Astrocyte (in vitro differentiated cells and primary cell): ENCODE results near the gene JAZF1. TPM values are rescaled to one million over a fixed set of nuclear protein-coding genes. Genes with fewer than 3 reads are reported as not detected.

Experiments
- DNase-seq: peaks from one replicate; pipeline ENCODE4 v3.0.0-alpha.2; 2010; ENCODE audit warnings: low read depth
- FAIRE-seq: peaks from 2 replicates; lab custom pipeline; 2011; peaks lifted over from hg19 to GRCh38; lab: Jason Lieb, UNC
- H2AFZ ChIP-seq: 2 replicates; pipeline ENCODE4 v1.6.0; 2012; ENCODE audit warnings: low read depth, low read length, inconsistent platforms
- H3K27ac ChIP-seq: 2 replicates; pipeline ENCODE4 v1.5.1; 2011; ENCODE audit warnings: low read depth, low read length, inconsistent platforms
- H3K27me3 ChIP-seq: 2 replicates; pipeline ENCODE4 v1.6.0; 2011; ENCODE audit warnings: low read length, inconsistent platforms; ENCODE audit not compliant: insufficient read depth
- H3K36me3 ChIP-seq: 2 replicates; pipeline ENCODE4 v1.5.1; 2011; ENCODE audit warnings: low read length, inconsistent platforms; ENCODE audit not compliant: insufficient read depth
- H3K4me1 ChIP-seq: 2 replicates; pipeline ENCODE4 v1.5.1; 2011; ENCODE audit warnings: low read length, inconsistent platforms; ENCODE audit not compliant: insufficient read depth
- H3K4me2 ChIP-seq: 2 replicates; pipeline ENCODE4 v1.6.0; 2012; ENCODE audit warnings: low read length, inconsistent platforms
- H3K4me3 ChIP-seq: 2 replicates; pipeline ENCODE4 v1.5.1; 2011; ENCODE audit warnings: low read depth, mild to moderate bottlenecking, low read length, inconsistent platforms; ENCODE audit not compliant: insufficient read depth
- H3K79me2 ChIP-seq: 2 replicates; pipeline ENCODE4 v1.6.0; 2012; ENCODE audit warnings: mild to moderate bottlenecking, low read length, inconsistent platforms; ENCODE audit not compliant: insufficient read depth
- H3K9ac ChIP-seq: 2 replicates; pipeline ENCODE4 v1.6.0; 2012; ENCODE audit warnings: mild to moderate bottlenecking, low read length, inconsistent platforms
- H3K9me3 ChIP-seq: 2 replicates; pipeline ENCODE4 v1.5.1; 2012; ENCODE audit warnings: low read depth, mild to moderate bottlenecking, low read length, inconsistent platforms; ENCODE audit not compliant: insufficient read depth
- H4K20me1 ChIP-seq: 2 replicates; pipeline ENCODE4 v1.6.0; 2012; ENCODE audit warnings: low read length, inconsistent platforms; ENCODE audit not compliant: insufficient read depth
- H3K27ac Mint-ChIP-seq: one replicate; pipeline ENCODE4 v1.8.0; 2021; ENCODE audit warnings: mild to moderate bottlenecking, mixed read lengths; ENCODE audit not compliant: unreplicated experiment
- H3K27me3 Mint-ChIP-seq: one replicate; pipeline ENCODE4 v1.8.0; 2021; ENCODE audit warnings: low read depth, mixed read lengths; ENCODE audit not compliant: unreplicated experiment
- H3K36me3 Mint-ChIP-seq: one replicate; pipeline ENCODE4 v1.8.0; 2021; ENCODE audit warnings: low read depth, mixed read lengths; ENCODE audit not compliant: unreplicated experiment
- H3K4me1 Mint-ChIP-seq: one replicate; pipeline ENCODE4 v1.8.0; 2021; ENCODE audit warnings: low read depth, mixed read lengths; ENCODE audit not compliant: unreplicated experiment
- H3K4me3 Mint-ChIP-seq: one replicate; pipeline ENCODE4 v1.8.0; 2021; ENCODE audit warnings: mild to moderate bottlenecking, moderate library complexity, mixed read lengths; ENCODE audit not compliant: unreplicated experiment
- H3K9me3 Mint-ChIP-seq: one replicate; pipeline ENCODE4 v1.8.0; 2021; ENCODE audit warnings: mild to moderate bottlenecking, mixed read lengths; ENCODE audit not compliant: unreplicated experiment
- CTCF ChIP-seq: IDR thresholded peaks from 2 replicates; pipeline ENCODE4 v1.5.1; 2011; ENCODE audit warnings: low read depth, mild to moderate bottlenecking, inconsistent platforms, low read length, moderate library complexity; ENCODE audit not compliant: insufficient read depth
- EZH2 ChIP-seq: IDR thresholded peaks from 2 replicates; pipeline ENCODE4 v1.6.1; 2012; ENCODE audit warnings: mild to moderate bottlenecking, low read length, inconsistent platforms; ENCODE audit not compliant: insufficient read depth
- total RNA-seq: library from RNA; stranded (reverse); gene quantifications from 2 replicates; pipeline ENCODE4 v1.2.1, GENCODE V29; 2021

JAZF1 gene
- total RNA-seq, 1 donor from 2014 or later: 20.1 TPM

- H3K36me3 ChIP-seq: no peaks in the 10 kb centered on the region
- H3K27ac Mint-ChIP-seq: no peak overlapping the region
- H3K9ac ChIP-seq: no peak overlapping the region
- no peak for DNase-seq
- H3K9me3 Mint-ChIP-seq: no peaks in the 10 kb centered on the region
- no peaks in the 10 kb centered on the region for H3K27me3 ChIP-seq
- H3K79me2 ChIP-seq: no peaks in the 10 kb centered on the region
- no peak for FAIRE-seq
- H3K4me1 Mint-ChIP-seq: no peaks in the 10 kb centered on the region
- no peak overlapping the region for H3K27ac ChIP-seq
- no peak overlapping the region for H3K4me3 Mint-ChIP-seq
- peaks cover 2% of the 10 kb centered on the region for H3K27me3 Mint-ChIP-seq
- H3K4me1 ChIP-seq: no peaks in the 10 kb centered on the region
- no peak overlapping the region for H3K4me2 ChIP-seq
- H4K20me1 ChIP-seq: no peaks in the 10 kb centered on the region
- no peak for TF ChIP-seq CTCF
- TF ChIP-seq EZH2: no peak
- H2AFZ ChIP-seq: no peak overlapping the region
- no peaks in the 10 kb centered on the region for H3K36me3 Mint-ChIP-seq
- H3K4me3 ChIP-seq: no peak overlapping the region
- no peaks in the 10 kb centered on the region for H3K9me3 ChIP-seq
Observed at GRCh38 chr7:28217143-28217542, 36.5 kb upstream of the JAZF1 start.

- no peak for FAIRE-seq
- Mint-ChIP-seq H3K36me3 (no peaks in the 10 kb centered on the region), H3K9me3 (peaks cover 2% of the 10 kb centered on the region)
Observed at GRCh38 chr7:28211006-28211405, 30.4 kb upstream of the JAZF1 start.

More at GRCh38 chr7:28211006-28211405, 30.4 kb upstream of the JAZF1 start:
- Histone ChIP-seq H4K20me1 (no peaks in the 10 kb centered on the region), H3K27me3 (no peaks in the 10 kb centered on the region), H3K36me3 (no peaks in the 10 kb centered on the region), H3K27ac (no peak overlapping the region), H3K4me2 (no peak overlapping the region), H3K79me2 (no peaks in the 10 kb centered on the region), H3K9me3 (no peaks in the 10 kb centered on the region), H2AFZ (no peak overlapping the region), H3K9ac (no peak overlapping the region), H3K4me3 (no peak overlapping the region), H3K4me1 (peaks cover 4% of the 10 kb centered on the region)
- Mint-ChIP-seq H3K27me3 (no peaks in the 10 kb centered on the region), H3K4me1 (peaks cover 2% of the 10 kb centered on the region), H3K27ac (no peak overlapping the region), H3K4me3 (no peak overlapping the region)
- peak; percentile 20 for DNase-seq
- TF ChIP-seq EZH2 (no peak), CTCF (no peak)
